8988T (cell line): ENCODE data around the gene ARID1B.

Experiments
- DNase-seq: peaks from one replicate; pipeline ENCODE4 v3.0.0; 2011

Gene ARID1B

GRCh38 chr6:157201083-157201482, 423.9 kb downstream of the ARID1B start:
- no peak for DNase-seq

- DNase-seq, result no peak
Observed at GRCh38 chr6:157203312-157203744, 426.1 kb downstream of the ARID1B start.

- DNase-seq, result no peak
Observed at GRCh38 chr6:157203764-157204163, 426.6 kb downstream of the ARID1B start.

GRCh38 chr6:157205473-157206358, 428.5 kb downstream of the ARID1B start:
- no peak for DNase-seq

- DNase-seq, result no peak
Observed at GRCh38 chr6:157206359-157206815, 429.2 kb downstream of the ARID1B start.

GRCh38 chr6:157207521-157208076, 430.4 kb downstream of the ARID1B start:
- DNase-seq, result no peak

- DNase-seq, result no peak
Observed at GRCh38 chr6:157209865-157210530, 432.8 kb downstream of the ARID1B start.

GRCh38 chr6:157210954-157211353, 433.8 kb downstream of the ARID1B start:
- DNase-seq, result no peak

- no peak for DNase-seq
Observed at GRCh38 chr6:157211603-157212455, 434.7 kb downstream of the ARID1B start.

- DNase-seq, result no peak
Observed at GRCh38 chr6:157213426-157213825, 436.2 kb downstream of the ARID1B start.

- no peak for DNase-seq
Observed at GRCh38 chr6:157213907-157214565, 436.9 kb downstream of the ARID1B start.

- no peak for DNase-seq
Observed at GRCh38 chr6:157215717-157216116, 438.5 kb downstream of the ARID1B start.

GRCh38 chr6:157216570-157216969, 439.4 kb downstream of the ARID1B start:
- no peak for DNase-seq

GRCh38 chr6:157217198-157217893, 440.2 kb downstream of the ARID1B start:
- DNase-seq, result no peak

GRCh38 chr6:157217894-157218370, 440.8 kb downstream of the ARID1B start:
- no peak for DNase-seq

- DNase-seq, result no peak
Observed at GRCh38 chr6:157218371-157219198, 441.4 kb downstream of the ARID1B start.

- DNase-seq, result no peak
Observed at GRCh38 chr6:157219201-157220200, 442.3 kb downstream of the ARID1B start.

GRCh38 chr6:157220485-157220884, 443.3 kb downstream of the ARID1B start:
- DNase-seq, result no peak
